PC-3 (cell line): ENCODE results near the gene PSD. TPM values are rescaled to one million over a fixed set of nuclear protein-coding genes. Genes with fewer than 3 reads are reported as not detected.
A peak's percentile ranks its signal among the peaks of the same experiment; 100 is the strongest.

Experiments used
- ATAC-seq: fragments of 200-7000 bp; cut with Tn5 transposase; 2 replicates; pipeline ENCODE4 v1.9.1; 2020; ENCODE audit warnings: mild to moderate bottlenecking, moderate library complexity
- BruUV-seq: library from RNA; stranded (reverse); fragments of 400-500 nt; replicated peaks from 2 replicates; lab custom pipeline; 2021; lab: Mats Ljungman, UMichigan
- CTCF ChIA-PET: fragments of 300-600 bp; sonication (Branson Sonifier 250); formaldehyde crosslinking; loops from one replicate; lab custom pipeline; 2022; ENCODE audit warnings: antibody characterized with exemption; lab: Charles Lee
- POLR2A ChIA-PET: fragments of 300-600 bp; sonication (Branson Sonifier 250); formaldehyde crosslinking; loops from one replicate; lab custom pipeline; 2022; ENCODE audit warnings: antibody characterized with exemption; ENCODE audit not compliant: unreplicated experiment; lab: Charles Lee
- DNase-seq: peaks from one replicate; pipeline ENCODE4 v3.0.0-alpha.2; 2015
- H2AFZ ChIP-seq: fragments of 300-600 bp; sonication (generic); 2 replicates; pipeline ENCODE4 v1.6.0; 2016; ENCODE audit warnings: antibody characterized with exemption, low read length
- H3F3A ChIP-seq: fragments of 300-600 bp; sonication (generic); one replicate; pipeline ENCODE4 v1.6.0; 2017; ENCODE audit warnings: antibody characterized with exemption, low read length, control low read depth, mild to moderate bottlenecking; ENCODE audit not compliant: unreplicated experiment
- H3K27ac ChIP-seq: fragments of 300-600 bp; sonication (generic); 2 replicates; pipeline ENCODE4 v1.5.1; 2016; ENCODE audit warnings: mild to moderate bottlenecking, low read length
- H3K27me3 ChIP-seq: fragments of 300-600 bp; sonication (generic); 2 replicates; pipeline ENCODE4 v1.6.1; 2016; ENCODE audit warnings: low read length, mixed read lengths
- H3K36me3 ChIP-seq: fragments of 300-600 bp; sonication (generic); 2 replicates; pipeline ENCODE4 v1.6.1; 2016; ENCODE audit warnings: low read depth, mixed run types, low read length, mixed read lengths
- H3K4me1 ChIP-seq: fragments of 300-600 bp; sonication (generic); 2 replicates; pipeline ENCODE4 v1.5.1; 2016; ENCODE audit warnings: low read length; ENCODE audit not compliant: insufficient read depth
- H3K4me2 ChIP-seq: fragments of 300-600 bp; sonication (generic); 2 replicates; pipeline ENCODE4 v1.6.0; 2016; ENCODE audit warnings: low read length
- H3K4me3 ChIP-seq: fragments of 300-600 bp; sonication (generic); 2 replicates; pipeline ENCODE4 v1.5.1; 2016; ENCODE audit warnings: mild to moderate bottlenecking, low read length, mixed read lengths
- H3K79me2 ChIP-seq: fragments of 300-600 bp; sonication (generic); 2 replicates; pipeline ENCODE4 v1.6.1; 2017; ENCODE audit warnings: low read length, mixed read lengths
- H3K9ac ChIP-seq: fragments of 300-600 bp; sonication (generic); 2 replicates; pipeline ENCODE4 v1.6.0; 2016; ENCODE audit warnings: mild to moderate bottlenecking, low read length
- H3K9me2 ChIP-seq: fragments of 300-600 bp; sonication (generic); replicated peaks from 2 replicates; pipeline ENCODE4 v1.6.1; 2016; ENCODE audit warnings: mixed run types, low read length, mixed read lengths
- H3K9me3 ChIP-seq: fragments of 300-600 bp; sonication (generic); 2 replicates; pipeline ENCODE4 v1.6.1; 2016; ENCODE audit warnings: low read length, mixed read lengths
- H4K20me1 ChIP-seq: fragments of 300-600 bp; sonication (generic); 2 replicates; pipeline ENCODE4 v1.6.1; 2016; ENCODE audit warnings: low read length, mixed read lengths
- EZH2 ChIP-seq: fragments of 300-600 bp; sonication (generic); IDR thresholded peaks from one replicate; pipeline ENCODE4 v1.6.1; 2017; ENCODE audit warnings: antibody characterized with exemption, mild to moderate bottlenecking, low read length; ENCODE audit not compliant: unreplicated experiment
- EZH2phosphoT487 ChIP-seq: fragments of 300-600 bp; sonication (generic); IDR thresholded peaks from 2 replicates; pipeline ENCODE4 v1.6.1; 2018; ENCODE audit warnings: mild to moderate bottlenecking, antibody characterized with exemption, low read length, borderline replicate concordance
- intact Hi-C: fragments of 100-400 bp; cut with micrococcal nuclease; formaldehyde crosslinking; loops from 2 replicates; pipeline ENCODE4 v1.9.0; 2023
- total RNA-seq: library from RNA; depleted of rRNA; stranded (reverse); fragments of >200 nt; gene quantifications from 2 replicates; pipeline ENCODE4 v1.2.3, GENCODE V29; 2014
- TF ChIP-seq, protein P1 (sequence below): fragments of 300-600 bp; sonication (generic); conservative IDR thresholded peaks from 2 replicates; pipeline ENCODE4 v1.5.1; 2017; ENCODE audit warnings: antibody characterized with exemption, low read depth, mild to moderate bottlenecking, low read length

The PSD gene
- total RNA-seq, 1 experiment from 2014 or later: 0.22 TPM

GRCh38 chr10:102460836-102461186 is 42.2 kb upstream of the PSD start:
- intact Hi-C loops: no loop called here
- Histone ChIP-seq H3K9ac (no peak overlapping the region), H3K4me2 (peak overlapping the region; percentile 98), H3F3A (no peaks in the 10 kb centered on the region), H3K27ac (no peak overlapping the region), H3K36me3 (no peaks in the 10 kb centered on the region), H3K4me3 (peak overlapping the region; percentile 67; the same call in 1 of the 2 replicates), H3K9me3 (no peaks in the 10 kb centered on the region), H2AFZ (peak overlapping the region; percentile 93), H3K79me2 (no peaks in the 10 kb centered on the region), H3K4me1 (peaks cover 6% of the 10 kb centered on the region; the same call in 1 of the 2 replicates), H3K27me3 (no peaks in the 10 kb centered on the region), H4K20me1 (no peaks in the 10 kb centered on the region), H3K9me2 (no peaks in the 10 kb centered on the region)
- ChIA-PET POLR2A (no interaction called here), CTCF (interaction anchor here (0.6 kb wide), 1 partner anchor 255 kb away, joined by 15 read pairs; no protein-coding TSS in a partner anchor)
- DNase-seq (no peak), ATAC-seq (peak; percentile 11)
- BruUV-seq: no TSS peak
- no peak for TF ChIP-seq EZH2
- no peak for TF ChIP-seq EZH2phosphoT487
- TF ChIP-seq, protein P1, sequence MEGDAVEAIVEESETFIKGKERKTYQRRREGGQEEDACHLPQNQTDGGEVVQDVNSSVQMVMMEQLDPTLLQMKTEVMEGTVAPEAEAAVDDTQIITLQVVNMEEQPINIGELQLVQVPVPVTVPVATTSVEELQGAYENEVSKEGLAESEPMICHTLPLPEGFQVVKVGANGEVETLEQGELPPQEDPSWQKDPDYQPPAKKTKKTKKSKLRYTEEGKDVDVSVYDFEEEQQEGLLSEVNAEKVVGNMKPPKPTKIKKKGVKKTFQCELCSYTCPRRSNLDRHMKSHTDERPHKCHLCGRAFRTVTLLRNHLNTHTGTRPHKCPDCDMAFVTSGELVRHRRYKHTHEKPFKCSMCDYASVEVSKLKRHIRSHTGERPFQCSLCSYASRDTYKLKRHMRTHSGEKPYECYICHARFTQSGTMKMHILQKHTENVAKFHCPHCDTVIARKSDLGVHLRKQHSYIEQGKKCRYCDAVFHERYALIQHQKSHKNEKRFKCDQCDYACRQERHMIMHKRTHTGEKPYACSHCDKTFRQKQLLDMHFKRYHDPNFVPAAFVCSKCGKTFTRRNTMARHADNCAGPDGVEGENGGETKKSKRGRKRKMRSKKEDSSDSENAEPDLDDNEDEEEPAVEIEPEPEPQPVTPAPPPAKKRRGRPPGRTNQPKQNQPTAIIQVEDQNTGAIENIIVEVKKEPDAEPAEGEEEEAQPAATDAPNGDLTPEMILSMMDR: no peak

GRCh38 chr10:102458656-102459055 is 40.1 kb upstream of the PSD start:
- Histone ChIP-seq H3K4me3 (no peak overlapping the region), H4K20me1 (no peaks in the 10 kb centered on the region), H3K79me2 (no peaks in the 10 kb centered on the region; the same call in 1 of the 2 replicates), H2AFZ (no peak overlapping the region), H3K36me3 (no peaks in the 10 kb centered on the region), H3K4me1 (peaks cover 6% of the 10 kb centered on the region; the same call in 1 of the 2 replicates), H3F3A (no peaks in the 10 kb centered on the region), H3K9ac (no peak overlapping the region), H3K9me3 (no peaks in the 10 kb centered on the region), H3K4me2 (no peak overlapping the region), H3K27me3 (no peaks in the 10 kb centered on the region), H3K27ac (no peak overlapping the region), H3K9me2 (no peaks in the 10 kb centered on the region)
- POLR2A ChIA-PET: no interaction called here
- no peak for DNase-seq
- ATAC-seq: no peak
- intact Hi-C loops: no loop called here
- no TSS peak for BruUV-seq
- TF ChIP-seq EZH2phosphoT487: no peak
- no peak for TF ChIP-seq EZH2
- TF ChIP-seq, protein P1: no peak
- CTCF ChIA-PET: no interaction called here

- Histone ChIP-seq H4K20me1 (no peaks in the 10 kb centered on the region), H3K4me1 (peaks cover 13% of the 10 kb centered on the region; the same call in 1 of the 2 replicates)
- POLR2A ChIA-PET: no interaction called here
These were observed 39.1 kb upstream of the PSD start for GRCh38 chr10:102457591-102458150.

More at GRCh38 chr10:102457591-102458150, 39.1 kb upstream of the PSD start:
- no peaks in the 10 kb centered on the region for H3K27me3 ChIP-seq
- H3F3A ChIP-seq: no peaks in the 10 kb centered on the region
- no peak overlapping the region for H3K4me2 ChIP-seq
- peaks cover 10% of the 10 kb centered on the region for H3K79me2 ChIP-seq
- BruUV-seq: no TSS peak
- H3K9ac ChIP-seq: no peak overlapping the region
- CTCF ChIA-PET: no interaction called here
- DNase-seq (no peak), ATAC-seq (no peak)
- H3K4me3 ChIP-seq: no peak overlapping the region
- intact Hi-C loops: no loop called here
- no peaks in the 10 kb centered on the region for H3K9me2 ChIP-seq
- H3K27ac ChIP-seq: no peak overlapping the region
- no peaks in the 10 kb centered on the region for H3K9me3 ChIP-seq
- no peak for TF ChIP-seq EZH2
- TF ChIP-seq EZH2phosphoT487: no peak
- TF ChIP-seq, protein P1: no peak
- peaks cover 1% of the 10 kb centered on the region; the same call in 1 of the 2 replicates for H3K36me3 ChIP-seq
- no peak overlapping the region for H2AFZ ChIP-seq
